ENCODE results near the gene FBXW12. TPM values are rescaled to one million over a fixed set of nuclear protein-coding genes. Genes with fewer than 3 reads are reported as not detected.
"Not testable (repeated sequence)": the region's sequence is repeated elsewhere in the genome, so short reads cannot be mapped to it uniquely, and the experiment has no call there.

The FBXW12 gene
- total RNA-seq, 1 experiment from 2014 or later, result 0.74 TPM

- Histone ChIP-seq H3K56ac (ENCODE audit: insufficient read length, low read depth, low read length) (no peak overlapping the region), H2BK5ac (ENCODE audit: insufficient read length, low read length) (no peak overlapping the region), H3K27ac (ENCODE audit: insufficient read length, low read depth, low read length) (no peak overlapping the region), H3K23ac (ENCODE audit: insufficient read length, low read depth, low read length) (no peak overlapping the region), H3K14ac (ENCODE audit: insufficient read depth, low read length) (no peak overlapping the region), H2AFZ (ENCODE audit: low read length) (no peak overlapping the region), H3K4me1 (ENCODE audit: insufficient read depth, low read length) (no peaks in the 10 kb centered on the region), H3K4me2 (ENCODE audit: insufficient read depth, insufficient read length, low read length) (no peak overlapping the region), H2BK12ac (ENCODE audit: insufficient read length, low read depth, low read length) (no peak overlapping the region), H3K18ac (ENCODE audit: insufficient read length, low read depth, low read length) (no peak overlapping the region), H3K9ac (ENCODE audit: extremely low read depth, insufficient read length, low read length) (no peak overlapping the region), H4K5ac (ENCODE audit: insufficient read length, low read depth, low read length) (no peak overlapping the region), H2BK15ac (ENCODE audit: low read depth, low read length) (no peak overlapping the region), H4K8ac (replicated peaks; ENCODE audit: insufficient read length, low read depth, low read length) (no peak overlapping the region), H3K4ac (ENCODE audit: low read depth, low read length) (no peak overlapping the region), H4K91ac (ENCODE audit: insufficient read length, low read depth, low read length) (no peak overlapping the region), H3K9me3 (ENCODE audit: control insufficient read depth, low read depth, low read length) (no peaks in the 10 kb centered on the region), H2AK5ac (ENCODE audit: insufficient read length, low read length) (no peak overlapping the region), H3T11ph (ENCODE audit: low read length) (no peak overlapping the region), H2BK120ac (ENCODE audit: low read depth, low read length, poor library complexity, severe bottlenecking) (no peak overlapping the region), H3K79me1 (ENCODE audit: insufficient read depth, low read depth, low read length, poor library complexity, severe bottlenecking) (no peaks in the 10 kb centered on the region), H3K79me2 (ENCODE audit: insufficient read depth, low read length) (no peaks in the 10 kb centered on the region), H4K20me1 (ENCODE audit: control insufficient read depth, insufficient read depth, insufficient read length) (no peaks in the 10 kb centered on the region), H3K23me2 (ENCODE audit: insufficient read length, low read depth, low read length, poor library complexity, severe bottlenecking) (no peaks in the 10 kb centered on the region), H3K27me3 (ENCODE audit: insufficient read depth, low read length) (no peaks in the 10 kb centered on the region), H2BK20ac (ENCODE audit: low read depth, low read length, poor library complexity, severe bottlenecking) (no peak overlapping the region)
- Mint-ChIP-seq H3K27me3 (ENCODE audit: low read depth) (peaks cover 7% of the 10 kb centered on the region; the same call in 1 of the 2 replicates), H3K4me3 (no peak overlapping the region), H3K9me3 (no peaks in the 10 kb centered on the region), H3K4me1 (peaks cover 5% of the 10 kb centered on the region in 2 experiments; a peak in 2 of 4 replicates), H3K36me3 (ENCODE audit: insufficient read depth in 1 of 3, low read depth in 3 of 3) (no peaks in the 10 kb centered on the region), H3K27ac (no peak overlapping the region)
- no peak for DNase-seq
- no CpG with 5 or more reads among the region's 3 CpGs for WGBS (ENCODE audit: extremely low coverage, insufficient read length, low lambda C conversion rate)
- no peak for TF ChIP-seq CTCF (conservative IDR thresholded peaks at IDR 0.05)
Measured at GRCh38 chr3:48334605-48335004, 37.4 kb upstream of the FBXW12 start.

- not testable (repeated sequence) for H3K27ac Mint-ChIP-seq; H3K79me2 ChIP-seq (ENCODE audit: insufficient read depth, low read length); H3K23me2 ChIP-seq (ENCODE audit: insufficient read length, low read depth, low read length, poor library complexity, severe bottlenecking); H3K56ac ChIP-seq (ENCODE audit: insufficient read length, low read depth, low read length); H2BK15ac ChIP-seq (ENCODE audit: low read depth, low read length); H3K27ac ChIP-seq (ENCODE audit: insufficient read length, low read depth, low read length); H2BK12ac ChIP-seq (ENCODE audit: insufficient read length, low read depth, low read length); H4K8ac ChIP-seq (replicated peaks; ENCODE audit: insufficient read length, low read depth, low read length); H3K9me3 ChIP-seq (ENCODE audit: control insufficient read depth, low read depth, low read length); H2BK5ac ChIP-seq (ENCODE audit: insufficient read length, low read length); H3K4me1 ChIP-seq (ENCODE audit: insufficient read depth, low read length); H3K4ac ChIP-seq (ENCODE audit: low read depth, low read length); H3K14ac ChIP-seq (ENCODE audit: insufficient read depth, low read length); H3K9ac ChIP-seq (ENCODE audit: extremely low read depth, insufficient read length, low read length); H3K79me1 ChIP-seq (ENCODE audit: insufficient read depth, low read depth, low read length, poor library complexity, severe bottlenecking); DNase-seq; H4K5ac ChIP-seq (ENCODE audit: insufficient read length, low read depth, low read length); H2AFZ ChIP-seq (ENCODE audit: low read length); H2BK20ac ChIP-seq (ENCODE audit: low read depth, low read length, poor library complexity, severe bottlenecking); H3K23ac ChIP-seq (ENCODE audit: insufficient read length, low read depth, low read length); H3K18ac ChIP-seq (ENCODE audit: insufficient read length, low read depth, low read length); H3K27me3 Mint-ChIP-seq (ENCODE audit: low read depth); H4K20me1 ChIP-seq (ENCODE audit: control insufficient read depth, insufficient read depth, insufficient read length); H3K4me2 ChIP-seq (ENCODE audit: insufficient read depth, insufficient read length, low read length); H3K9me3 Mint-ChIP-seq; H2BK120ac ChIP-seq (ENCODE audit: low read depth, low read length, poor library complexity, severe bottlenecking); H3K4me1 Mint-ChIP-seq; H3K27me3 ChIP-seq (ENCODE audit: insufficient read depth, low read length); H2AK5ac ChIP-seq (ENCODE audit: insufficient read length, low read length); H4K91ac ChIP-seq (ENCODE audit: insufficient read length, low read depth, low read length); H3K36me3 Mint-ChIP-seq (ENCODE audit: insufficient read depth in 1 of 3, low read depth in 3 of 3); H3T11ph ChIP-seq (ENCODE audit: low read length); H3K4me3 Mint-ChIP-seq
- WGBS (ENCODE audit: extremely low coverage, insufficient read length, low lambda C conversion rate), result no CpG with 5 or more reads among the region's 9 CpGs
Measured at GRCh38 chr3:48335286-48335685, 36.7 kb upstream of the FBXW12 start.
